OCI-LY7 (cell line): ENCODE data around the gene KLHL8.

Experiments
- EZH2phosphoT487 ChIP-seq: fragments of 200-600 bp; sonication (generic); IDR thresholded peaks from 2 replicates; pipeline ENCODE4 v1.6.1; 2018; ENCODE audit warnings: low read depth, borderline replicate concordance, mild to moderate bottlenecking, mixed run types, antibody characterized with exemption, low read length, moderate library complexity, mixed read lengths
- TF ChIP-seq, protein P1 (sequence below): fragments of 200-600 bp; sonication (generic); conservative IDR thresholded peaks from 2 replicates; pipeline ENCODE4 v1.5.1; 2014; ENCODE audit warnings: mild to moderate bottlenecking, antibody characterized with exemption, low read length, moderate library complexity, mixed read lengths

DNA sequence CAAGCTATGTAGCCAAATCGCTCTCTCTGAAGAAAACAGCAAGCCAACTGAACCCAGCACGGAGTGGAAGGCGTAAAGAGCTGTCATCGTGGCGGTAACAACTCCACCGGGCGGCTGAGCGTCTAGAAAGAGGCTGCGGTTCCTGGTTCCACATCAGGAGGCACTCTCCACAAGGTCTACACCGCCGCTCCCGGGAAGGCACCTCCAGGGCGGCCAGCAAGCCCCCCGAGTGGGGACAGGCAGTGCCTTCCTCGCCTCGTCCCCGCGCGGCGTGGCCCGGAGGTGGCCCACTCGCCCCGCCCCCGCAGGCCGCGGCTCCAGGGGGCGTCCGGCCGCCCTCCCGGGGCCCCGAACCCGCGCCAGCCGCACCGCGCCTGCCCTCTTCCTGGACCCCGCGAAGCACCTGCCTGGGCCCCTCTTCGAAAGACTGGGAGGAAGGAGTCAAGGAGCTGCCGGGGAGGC is 755 bp downstream of the KLHL8 start:
- TF ChIP-seq, protein P1, sequence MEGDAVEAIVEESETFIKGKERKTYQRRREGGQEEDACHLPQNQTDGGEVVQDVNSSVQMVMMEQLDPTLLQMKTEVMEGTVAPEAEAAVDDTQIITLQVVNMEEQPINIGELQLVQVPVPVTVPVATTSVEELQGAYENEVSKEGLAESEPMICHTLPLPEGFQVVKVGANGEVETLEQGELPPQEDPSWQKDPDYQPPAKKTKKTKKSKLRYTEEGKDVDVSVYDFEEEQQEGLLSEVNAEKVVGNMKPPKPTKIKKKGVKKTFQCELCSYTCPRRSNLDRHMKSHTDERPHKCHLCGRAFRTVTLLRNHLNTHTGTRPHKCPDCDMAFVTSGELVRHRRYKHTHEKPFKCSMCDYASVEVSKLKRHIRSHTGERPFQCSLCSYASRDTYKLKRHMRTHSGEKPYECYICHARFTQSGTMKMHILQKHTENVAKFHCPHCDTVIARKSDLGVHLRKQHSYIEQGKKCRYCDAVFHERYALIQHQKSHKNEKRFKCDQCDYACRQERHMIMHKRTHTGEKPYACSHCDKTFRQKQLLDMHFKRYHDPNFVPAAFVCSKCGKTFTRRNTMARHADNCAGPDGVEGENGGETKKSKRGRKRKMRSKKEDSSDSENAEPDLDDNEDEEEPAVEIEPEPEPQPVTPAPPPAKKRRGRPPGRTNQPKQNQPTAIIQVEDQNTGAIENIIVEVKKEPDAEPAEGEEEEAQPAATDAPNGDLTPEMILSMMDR, result peak; percentile 60; the same call in 1 of the 2 replicates
- no peak for TF ChIP-seq EZH2phosphoT487
